GM21576 (cell line): ENCODE data around the gene ADH5.
"Not testable (repeated sequence)": the region's sequence is repeated elsewhere in the genome, so short reads cannot be mapped to it uniquely, and the experiment has no call there.

ENCODE experiments used
- ATAC-seq: cut with Tn5 transposase; IDR thresholded peaks from one replicate; pipeline ENCODE4 v1.9.1; 2021; ENCODE audit warnings: mild to moderate bottlenecking, moderate library complexity; ENCODE audit not compliant: unreplicated experiment

The ADH5 gene

DNA sequence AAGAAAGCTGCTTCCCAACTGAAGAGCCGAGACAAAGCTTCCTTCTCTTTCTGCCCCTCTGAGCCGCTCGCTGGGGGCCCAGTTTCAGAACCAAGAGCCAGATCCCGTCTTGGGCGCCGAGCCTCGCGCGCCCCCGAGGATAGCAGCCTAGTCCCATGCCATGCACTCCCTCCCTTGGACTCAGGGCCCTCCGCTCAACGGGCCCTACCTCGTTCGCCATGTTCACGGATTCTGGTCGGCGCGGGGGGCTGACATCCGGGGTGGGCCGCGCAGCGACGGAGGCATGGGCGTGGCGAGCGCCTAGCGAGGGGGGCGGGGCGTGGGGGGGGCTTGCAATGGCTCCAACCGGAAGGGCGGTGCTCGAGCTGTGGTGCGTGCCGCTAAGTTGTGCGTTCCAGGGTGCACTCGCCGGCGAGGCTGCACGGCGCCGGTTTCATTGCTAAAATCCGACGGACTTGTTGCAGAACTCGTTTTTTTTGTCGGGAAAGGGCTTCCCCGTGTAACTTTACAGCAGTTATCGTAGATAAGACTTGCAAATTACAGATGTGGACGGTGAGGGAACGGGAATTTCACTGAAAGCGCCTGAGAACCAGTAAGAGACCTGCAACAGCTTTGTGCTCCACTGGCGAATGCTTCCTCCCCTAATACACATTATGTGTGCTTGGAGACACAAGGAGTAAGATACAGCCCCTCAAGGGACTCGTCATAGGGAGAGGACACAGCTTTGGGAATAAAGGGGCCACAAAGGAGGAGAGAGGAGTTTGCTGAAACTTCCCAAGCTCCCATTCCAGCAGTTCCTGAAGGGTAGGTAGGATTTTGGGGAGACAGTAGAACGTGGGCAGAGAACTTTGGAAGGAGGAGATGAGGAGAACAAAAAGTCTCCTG, at the start of gene ADH5:
Gene ADH5 (minus strand): TSS at position 308 of the 885 bp plus-strand sequence. CDS start 88 bp downstream, at position 220.
- peak; percentile 96 for ATAC-seq

DNA sequence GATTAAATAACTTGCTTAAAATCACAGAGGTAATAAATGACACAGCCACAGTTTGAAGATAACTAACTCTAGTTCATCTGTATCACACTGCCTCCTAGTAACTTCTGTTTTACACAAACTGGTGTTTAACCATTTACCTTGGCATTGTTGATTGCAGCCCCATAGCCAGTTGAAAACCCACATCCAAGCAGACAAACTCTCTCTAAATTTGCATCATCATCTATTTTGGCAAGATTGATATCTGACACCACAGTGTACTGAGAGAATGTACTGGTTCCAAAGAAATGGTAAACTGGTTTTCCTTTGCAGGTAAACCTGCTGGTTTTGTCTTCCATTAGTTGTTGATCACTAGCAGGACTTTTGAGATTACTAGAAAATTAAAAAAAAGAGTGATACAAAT, 47.7 kb upstream of the ADH5 start:
- no peak for ATAC-seq

DNA sequence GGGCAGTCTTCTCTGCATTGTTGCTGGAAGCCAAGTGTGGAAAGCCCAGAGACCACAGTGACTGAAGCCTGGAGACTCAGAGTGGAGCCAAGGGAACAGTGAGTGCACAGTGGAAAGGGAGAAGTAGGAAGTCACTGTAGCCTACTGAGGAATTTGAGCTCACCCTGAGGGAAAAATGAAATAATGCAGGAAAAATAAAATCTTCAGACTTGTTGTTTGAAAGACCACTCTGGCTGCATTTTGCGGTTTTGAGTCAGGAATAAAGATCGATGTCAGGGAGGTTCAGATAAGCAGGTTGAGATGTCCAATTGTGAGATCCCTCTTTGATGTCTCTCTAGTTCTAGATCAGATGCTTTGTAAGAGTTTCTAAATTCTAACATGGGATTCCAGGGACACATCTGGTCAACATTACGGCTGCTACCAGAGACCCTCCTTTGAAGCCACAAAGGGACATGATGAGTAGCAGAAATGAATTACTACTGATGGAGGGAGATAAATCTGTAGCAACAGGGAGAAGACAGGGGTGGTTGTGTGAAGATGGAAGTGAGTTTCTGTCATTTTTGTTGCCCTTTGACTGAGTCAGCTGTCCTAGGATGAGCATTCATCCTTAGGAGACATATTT, 47.1 kb upstream of the ADH5 start:
- ATAC-seq: no peak

DNA sequence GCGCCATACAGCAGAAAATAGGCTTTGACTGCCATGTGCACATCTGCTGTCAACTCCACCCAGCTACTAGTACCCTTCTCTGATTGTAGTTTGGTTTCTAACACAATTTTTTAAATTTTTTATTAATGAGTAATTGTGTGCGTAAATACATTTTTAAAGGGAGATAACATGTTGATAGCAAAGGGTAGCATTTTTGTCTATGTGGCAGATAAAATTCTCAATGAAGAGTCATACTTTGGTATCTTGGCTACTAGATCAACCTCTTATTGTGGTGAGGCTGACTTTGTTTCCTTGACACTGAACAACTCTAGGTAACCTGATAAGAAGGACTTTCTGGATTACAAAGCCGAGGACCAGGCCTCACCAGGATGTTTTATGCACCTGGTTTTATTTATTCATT, 46.0 kb upstream of the ADH5 start:
- no peak for ATAC-seq

DNA sequence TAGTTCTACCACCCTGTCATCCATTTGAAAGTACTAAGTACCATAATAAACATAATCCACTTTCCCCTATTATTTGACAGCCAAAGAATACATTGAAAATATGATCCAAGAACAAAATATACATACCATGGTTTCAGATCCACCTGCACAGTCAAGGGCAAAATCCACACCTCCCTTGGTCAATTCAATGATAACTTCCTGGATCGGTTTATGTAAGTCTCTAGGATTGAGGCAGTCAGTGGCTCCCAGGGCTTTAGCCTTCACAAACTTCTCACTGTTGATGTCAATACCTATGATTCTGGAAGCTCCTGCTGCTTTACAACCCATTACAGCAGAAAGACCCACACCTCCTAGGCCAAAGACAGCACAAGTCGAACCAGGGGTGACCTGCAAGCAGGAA, 42.8 kb upstream of the ADH5 start:
- no peak for ATAC-seq

DNA sequence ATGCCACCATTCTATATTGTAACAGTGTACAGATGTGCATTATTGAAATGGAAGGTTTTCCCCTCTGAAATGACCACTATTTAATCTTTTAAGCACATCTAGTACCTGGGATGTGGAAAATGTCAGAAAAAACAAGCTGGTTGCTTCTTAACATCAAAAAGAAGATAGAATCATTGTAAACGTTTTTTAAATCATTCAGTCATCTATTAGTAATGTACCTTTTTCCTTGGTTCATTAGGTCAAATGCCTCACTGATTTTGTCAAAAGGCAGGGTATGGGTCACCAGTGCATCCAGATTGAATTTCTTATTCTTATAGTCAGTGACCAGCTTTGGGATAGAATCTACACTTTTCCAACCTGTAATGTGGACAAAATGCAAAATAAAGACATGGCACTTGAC, 37.8 kb upstream of the ADH5 start:
- no peak for ATAC-seq

DNA sequence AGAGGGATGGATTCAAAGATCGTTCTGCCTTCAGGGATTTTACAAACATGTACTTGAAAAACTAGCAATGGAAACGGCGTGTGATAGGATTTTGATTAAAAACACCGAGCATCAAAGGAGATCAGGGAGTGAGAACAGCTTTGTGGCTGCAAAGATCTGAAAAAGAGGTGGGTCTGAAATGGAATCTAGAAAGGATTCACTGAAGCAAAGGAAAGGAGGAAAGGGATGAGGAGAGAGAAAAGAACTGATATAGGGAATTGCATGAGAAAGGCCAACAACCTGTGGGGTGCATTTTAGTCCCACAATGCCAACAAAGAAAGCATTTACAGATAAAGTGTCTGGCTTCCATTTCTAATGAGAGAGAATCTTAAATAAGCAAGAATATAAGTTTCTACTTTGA, 32.4 kb upstream of the ADH5 start:
- ATAC-seq: no peak

DNA sequence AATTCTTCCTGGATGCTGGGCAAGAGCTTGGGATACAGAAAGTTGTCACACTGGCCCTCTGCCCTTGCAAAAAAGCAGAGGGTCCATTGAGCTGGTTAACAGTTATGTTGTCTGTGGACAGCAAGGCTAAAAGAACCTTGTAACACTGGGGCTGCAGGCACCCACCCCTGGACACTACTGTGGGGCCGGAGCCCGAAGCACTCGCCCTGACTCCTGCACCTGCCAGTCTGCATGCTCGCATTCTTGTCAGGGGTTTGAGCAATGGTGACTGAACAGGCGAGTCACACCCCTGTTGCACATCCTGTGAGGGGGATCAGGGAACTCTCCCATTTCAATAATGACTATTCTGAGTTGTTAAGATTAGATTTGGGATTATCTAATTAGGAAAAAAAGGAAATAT, 31.9 kb upstream of the ADH5 start:
- no peak for ATAC-seq

DNA sequence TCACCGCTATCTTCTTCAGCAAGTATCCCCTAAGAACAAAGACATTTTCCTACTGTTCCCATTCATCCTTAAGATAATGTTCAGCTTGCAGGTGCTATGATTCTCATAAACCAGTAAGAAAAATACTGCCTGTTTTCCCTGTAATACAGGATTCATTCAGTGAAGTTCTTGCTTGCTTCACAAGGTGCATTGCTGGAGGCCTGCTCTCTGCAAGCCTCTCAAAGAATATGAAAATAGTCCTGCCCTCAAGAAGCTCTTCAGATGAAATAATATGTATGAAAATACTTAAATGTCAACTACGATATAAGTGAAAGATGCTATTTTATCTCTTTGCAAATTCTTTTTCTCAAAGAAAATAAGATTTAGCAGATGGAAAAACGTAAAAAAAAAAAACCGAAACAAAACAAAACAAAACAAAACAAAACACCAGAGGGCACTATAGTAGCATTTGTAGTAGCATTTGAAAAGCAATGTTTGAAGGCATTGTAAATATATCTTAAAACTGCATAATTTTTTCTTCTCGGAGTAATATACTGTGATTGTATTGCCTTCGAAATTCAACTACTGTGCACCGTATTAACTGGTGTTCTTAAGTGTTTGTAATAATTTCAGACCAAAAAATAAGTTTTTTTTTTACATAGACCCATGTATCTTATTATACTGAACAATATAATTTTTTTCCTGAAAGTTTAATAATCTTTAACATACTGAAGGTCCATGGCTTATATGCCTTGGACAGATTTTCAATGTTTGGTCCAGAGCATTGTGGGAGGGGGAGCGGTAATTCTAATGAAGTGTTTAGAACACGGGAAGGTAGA, 29.5 kb upstream of the ADH5 start:
- no peak for ATAC-seq

DNA sequence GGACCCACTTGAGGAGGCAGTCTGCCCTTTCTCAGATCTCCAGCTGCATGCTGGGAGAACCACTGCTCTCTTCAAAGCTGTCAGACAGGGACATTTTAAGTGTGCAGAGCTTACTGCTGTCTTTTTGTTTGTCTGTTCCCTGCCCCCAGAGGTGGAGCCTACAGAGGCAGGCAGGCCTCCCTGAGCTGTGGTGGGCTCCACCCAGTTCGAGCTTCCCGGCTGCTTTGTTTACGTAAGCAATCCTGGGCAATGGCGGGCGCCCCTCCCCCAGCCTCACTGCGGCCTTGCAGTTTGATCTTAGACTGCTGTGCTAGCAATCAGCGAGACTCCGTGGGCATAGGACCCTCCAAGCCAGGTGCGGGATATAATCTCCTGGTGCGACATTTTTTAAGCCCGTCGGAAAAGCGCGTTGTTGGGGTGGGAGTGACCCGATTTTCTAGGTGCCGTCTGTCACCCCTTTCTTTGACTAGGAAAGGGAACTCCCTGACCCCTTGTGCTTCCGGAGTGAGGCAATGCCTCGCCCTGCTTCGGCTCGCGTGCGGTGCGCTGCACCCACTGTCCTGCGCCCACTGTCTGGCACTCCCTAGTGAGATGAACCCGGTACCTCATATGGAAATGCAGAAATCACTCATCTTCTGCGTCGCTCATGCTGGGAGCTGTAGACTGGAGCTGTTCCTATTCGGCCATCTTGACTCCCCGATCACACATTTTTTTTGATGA, 28.7 kb upstream of the ADH5 start:
- ATAC-seq: not testable (repeated sequence)

DNA sequence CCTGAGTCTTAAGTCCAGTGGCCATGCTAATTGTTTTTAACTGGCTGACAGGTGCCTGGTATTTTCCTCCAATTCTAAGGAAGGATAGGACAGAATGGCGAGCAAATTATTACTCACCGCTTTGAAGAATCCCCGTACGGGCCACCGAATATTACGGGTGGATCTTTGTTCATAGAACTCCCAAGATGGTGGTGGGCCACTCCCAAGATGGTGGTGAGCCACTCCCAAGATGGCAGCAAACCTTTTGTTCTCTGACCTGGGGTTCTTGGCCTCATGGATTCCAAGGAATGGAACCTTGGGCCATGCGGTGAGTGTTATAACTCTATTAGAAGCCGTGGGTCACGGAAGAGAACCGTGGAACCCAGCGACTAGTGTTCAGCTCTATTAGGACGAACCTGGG, 20.7 kb upstream of the ADH5 start:
- ATAC-seq: not testable (repeated sequence)

DNA sequence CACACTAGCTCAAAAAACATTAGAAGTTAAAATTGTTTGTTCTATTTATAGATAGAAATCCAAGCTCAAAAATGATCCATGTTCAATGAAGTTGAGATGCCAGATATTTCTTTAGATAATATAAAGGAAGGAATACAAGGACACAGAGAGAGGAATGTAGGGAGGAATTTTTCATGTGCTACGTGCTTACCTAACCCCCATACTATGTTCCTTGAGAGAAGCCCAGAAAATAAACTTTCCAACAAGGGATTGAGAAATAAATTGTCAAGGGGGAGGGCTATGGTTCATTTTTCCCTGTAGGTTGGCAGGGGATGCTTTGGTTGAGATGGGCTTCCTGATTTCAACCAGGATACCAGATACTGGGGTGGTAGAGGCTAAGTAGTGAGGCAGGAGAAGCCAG, 15.6 kb upstream of the ADH5 start:
- no peak for ATAC-seq

DNA sequence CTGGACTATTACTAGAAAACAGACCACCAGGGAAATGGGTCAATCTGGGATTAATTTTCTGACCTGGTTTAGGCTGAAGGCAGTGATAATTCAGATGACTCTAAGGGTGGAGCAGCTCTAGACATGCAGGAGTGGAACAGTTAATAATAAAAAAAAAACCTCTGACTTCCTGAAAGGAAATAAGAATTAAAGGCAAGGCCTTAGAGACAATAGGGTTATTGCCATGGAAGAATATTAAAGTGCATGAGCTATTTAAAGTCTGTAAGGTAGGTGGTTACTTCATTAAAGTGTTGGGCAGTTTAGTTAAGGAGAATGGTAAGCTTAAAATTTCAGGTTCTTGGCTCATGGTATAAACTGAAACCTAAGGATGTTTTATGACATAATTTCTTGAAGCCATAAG, 14.6 kb upstream of the ADH5 start:
- no peak for ATAC-seq

DNA sequence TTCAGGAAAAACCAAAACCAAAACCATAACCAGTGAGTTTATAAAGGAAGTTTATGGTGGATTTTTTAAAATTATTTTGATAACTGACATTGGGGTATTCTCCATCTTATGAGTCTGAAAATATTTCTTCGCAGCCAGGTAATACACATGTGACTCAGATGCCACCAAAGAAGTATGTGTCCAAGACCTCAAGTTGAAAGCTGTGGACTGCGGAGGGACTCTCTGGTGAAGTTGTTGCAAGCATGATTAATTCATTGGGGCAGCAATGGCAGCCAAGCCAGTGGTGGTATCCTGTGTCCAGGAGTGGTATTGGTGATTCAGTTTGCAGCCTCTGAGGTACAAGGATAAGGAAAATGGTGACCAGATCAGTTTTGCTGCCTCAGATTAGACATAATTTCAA, 14.0 kb upstream of the ADH5 start:
- no peak for ATAC-seq

DNA sequence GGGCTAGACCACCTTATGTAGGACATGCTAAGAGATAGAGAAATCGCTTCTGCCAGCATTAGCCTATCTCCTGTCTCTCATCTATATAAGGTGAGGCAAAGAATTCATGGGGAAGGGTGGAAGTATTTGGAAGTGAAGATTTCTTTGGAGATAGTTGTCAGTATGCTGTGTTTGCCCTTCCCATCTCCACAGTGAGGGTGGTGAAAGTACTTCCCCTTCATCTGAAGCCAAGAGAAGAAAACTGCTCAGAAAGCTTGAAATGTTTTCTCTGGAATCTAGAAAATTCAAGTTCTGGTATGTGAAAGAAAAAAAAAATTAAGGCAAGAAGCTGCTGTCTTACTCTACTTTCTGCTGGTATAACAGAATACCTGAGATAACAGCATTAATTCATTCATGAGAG, 12.3 kb upstream of the ADH5 start:
- ATAC-seq: no peak

DNA sequence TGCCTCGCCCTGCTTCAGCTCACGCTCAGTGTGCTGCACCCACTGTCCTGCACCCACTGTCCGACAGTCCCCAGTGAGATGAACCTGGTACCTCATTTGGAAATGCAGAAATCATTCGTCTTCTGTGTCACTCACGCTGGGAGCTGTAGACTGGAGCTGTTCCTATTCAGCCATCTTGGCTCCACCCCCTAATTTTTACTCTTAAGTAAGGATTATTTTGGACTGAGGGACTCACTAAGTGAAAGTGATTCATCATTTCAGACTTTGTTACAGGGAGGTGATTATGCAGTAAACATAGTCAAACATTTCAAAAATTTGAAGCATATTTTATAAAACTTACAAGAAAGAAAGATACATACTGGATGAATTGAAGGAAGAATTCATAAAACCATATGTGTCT, 11.2 kb upstream of the ADH5 start:
- not testable (repeated sequence) for ATAC-seq

DNA sequence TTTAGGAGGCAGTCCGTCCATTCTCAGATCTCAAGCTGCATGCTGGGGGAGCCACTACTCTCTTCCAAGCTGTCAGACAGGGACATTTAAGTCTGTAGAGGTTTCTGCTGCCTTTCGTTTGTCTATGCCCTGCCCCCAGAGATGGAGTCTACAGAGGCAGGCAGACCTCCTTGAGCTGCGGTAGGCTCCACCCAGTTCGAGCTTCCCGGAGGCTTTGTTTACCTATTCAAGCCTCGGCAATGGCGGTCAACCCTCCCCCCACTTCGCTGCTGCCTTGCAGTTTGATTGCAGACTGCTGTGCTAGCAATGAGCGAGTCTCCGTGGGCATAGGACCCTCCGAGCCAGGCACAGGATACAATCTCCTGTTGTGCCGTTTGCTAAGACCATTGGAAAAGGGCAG, 10.7 kb upstream of the ADH5 start:
- no peak for ATAC-seq

DNA sequence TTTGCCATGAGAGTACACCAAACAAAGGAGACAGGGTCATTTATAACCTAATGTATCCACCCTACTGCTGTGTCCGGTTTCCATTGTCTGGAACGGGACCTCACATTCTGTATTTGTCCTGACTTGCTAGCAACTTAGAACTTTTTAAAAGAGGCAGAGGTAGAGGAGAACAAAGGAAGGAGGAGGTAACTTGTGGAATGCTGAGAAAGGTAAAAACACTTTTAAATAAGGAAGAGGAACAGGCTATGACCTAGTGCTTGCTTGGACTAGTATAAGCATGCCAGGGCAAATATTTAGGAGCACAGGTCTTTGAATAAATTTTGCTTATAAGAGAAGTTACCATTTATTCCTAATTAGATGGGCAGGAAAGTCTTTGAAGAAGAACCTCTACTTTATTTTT, 3.3 kb upstream of the ADH5 start:
- ATAC-seq: not testable (repeated sequence)

DNA sequence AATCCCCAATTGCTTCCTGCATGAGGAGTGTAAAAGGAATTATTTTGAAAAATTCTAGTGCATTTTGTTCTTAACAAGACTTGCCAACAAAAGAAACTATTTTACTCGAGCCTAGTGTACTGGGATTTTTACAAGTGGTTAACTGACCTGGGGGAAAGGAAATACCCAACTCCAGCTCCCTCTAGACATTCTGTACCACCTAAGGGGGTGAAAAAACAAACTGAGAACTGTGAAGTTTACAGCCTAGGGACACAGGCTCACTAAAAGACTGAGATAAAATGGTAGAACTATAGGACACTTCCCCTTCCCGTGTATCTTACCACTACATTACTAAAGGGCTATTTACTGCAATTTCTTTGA, 2.6 kb upstream of the ADH5 start:
- no peak for ATAC-seq

DNA sequence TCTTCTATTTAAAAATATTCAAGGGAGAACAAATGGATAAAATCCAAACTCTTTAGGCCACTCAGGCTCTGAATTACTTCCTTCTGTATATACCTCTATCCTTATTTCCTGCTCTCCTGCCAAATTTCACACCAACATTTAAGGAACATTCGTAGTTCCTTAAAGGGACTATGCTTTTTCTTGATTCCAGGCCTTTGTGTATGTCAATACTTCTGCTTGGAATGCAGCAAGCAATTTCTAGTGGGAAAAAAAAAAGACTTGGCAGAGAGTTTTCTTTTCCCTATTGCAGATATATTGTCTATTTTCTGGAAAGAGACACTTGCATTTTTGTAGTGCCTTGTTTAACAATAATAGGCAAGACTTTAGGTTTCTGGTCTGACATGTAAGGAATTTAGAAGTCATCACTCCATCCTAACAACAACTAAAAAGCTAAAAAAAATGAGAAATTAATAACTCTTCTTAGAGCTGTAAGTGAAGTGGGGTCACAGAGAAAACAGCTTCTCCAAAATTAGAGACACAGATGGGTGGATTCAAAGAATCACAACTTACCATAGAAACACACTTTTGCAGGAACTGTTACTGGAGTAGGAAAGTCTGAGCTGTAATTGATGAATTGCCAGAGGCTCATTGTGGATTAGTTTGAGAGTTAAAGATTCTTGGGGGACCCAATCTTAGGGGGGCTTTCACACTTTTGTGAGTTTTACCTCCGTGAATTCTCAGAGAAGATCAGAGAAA, 2.1 kb upstream of the ADH5 start:
- ATAC-seq: no peak
